Liver (tissue), 9 donors: ENCODE data around the gene TRIM9. TPM values are rescaled to one million over a fixed set of nuclear protein-coding genes. Genes with fewer than 3 reads are reported as not detected.

Experiments
- DNase-seq: peaks from one replicate; pipeline ENCODE4 v3.0.0-alpha.2; 2017; ENCODE audit warnings: low spot score
- H3K27ac ChIP-seq, 2 donors: one replicate each; pipeline ENCODE4 v1.7.0; 2013; ENCODE audit warnings: inconsistent platforms in 2 of 2, low read length in 2 of 2, control low read depth in 1 of 2, low read depth in 1 of 2, mild to moderate bottlenecking in 1 of 2
- H3K27me3 ChIP-seq, 4 donors: one replicate each; pipeline versions ENCODE4 v1.6.1 to v1.7.0; 2013; ENCODE audit warnings: low read length in 3 of 4, inconsistent platforms in 1 of 4, mild to moderate bottlenecking in 1 of 4, moderate library complexity in 1 of 4; ENCODE audit not compliant: control insufficient read depth in 4 of 4, insufficient read depth in 4 of 4
- H3K36me3 ChIP-seq, 4 donors: one replicate each; pipeline versions ENCODE4 v1.6.1 to v1.7.0; 2013; ENCODE audit warnings: low read length in 3 of 4, mild to moderate bottlenecking in 3 of 4, low read depth in 1 of 4, moderate library complexity in 1 of 4; ENCODE audit not compliant: control insufficient read depth in 4 of 4, insufficient read depth in 3 of 4
- H3K4me1 ChIP-seq, 4 donors: one replicate each; pipeline versions ENCODE4 v1.6.1 to v1.7.0; 2013; ENCODE audit warnings: low read length in 3 of 4, mild to moderate bottlenecking in 3 of 4, moderate library complexity in 1 of 4; ENCODE audit not compliant: control insufficient read depth in 4 of 4, insufficient read depth in 4 of 4
- H3K4me3 ChIP-seq, 3 donors: one replicate each; pipeline versions ENCODE4 v1.6.1 to v1.7.0; 2013; ENCODE audit warnings: low read length in 3 of 3, control low read depth in 1 of 3, low read depth in 1 of 3, mild to moderate bottlenecking in 1 of 3
- H3K9ac ChIP-seq, 2 donors: one replicate each; pipeline ENCODE4 v1.7.0; 2013; ENCODE audit warnings: low read length in 2 of 2, mild to moderate bottlenecking in 2 of 2, moderate library complexity in 2 of 2, control low read depth in 1 of 2, low read depth in 1 of 2
- H3K9me3 ChIP-seq, 4 donors: one replicate each; pipeline versions ENCODE4 v1.6.1 to v1.7.0; 2013; ENCODE audit warnings: low read length in 3 of 4; ENCODE audit not compliant: control insufficient read depth in 4 of 4
- ATF3 ChIP-seq: IDR thresholded peaks from 2 replicates; pipeline ENCODE4 v1.6.1; 2016; ENCODE audit warnings: antibody characterized with exemption
- CTCF ChIP-seq: fragments of 150-350 bp; IDR thresholded peaks from 2 replicates; pipeline ENCODE4 v1.5.1; 2017; ENCODE audit warnings: improper control_type of control experiment, low read depth, low read length; ENCODE audit not compliant: missing input control
- EGR1 ChIP-seq, 2 donors: IDR thresholded peaks; 2 replicates each; pipeline ENCODE4 v1.6.1; 2016 to 2018; ENCODE audit warnings: antibody characterized with exemption in 2 of 2, low read depth in 2 of 2
- FOXA1 ChIP-seq: IDR thresholded peaks from 2 replicates; pipeline ENCODE4 v1.6.1; 2016; ENCODE audit warnings: antibody characterized with exemption
- FOXA2 ChIP-seq: IDR thresholded peaks from 2 replicates; pipeline ENCODE4 v1.6.1; 2016; ENCODE audit warnings: antibody characterized with exemption
- GABPA ChIP-seq, 2 donors: IDR thresholded peaks in 1 of 2; conservative IDR thresholded peaks in 1 of 2; 2 replicates each; pipeline ENCODE4 v1.6.1; 2016; ENCODE audit warnings: antibody characterized with exemption in 2 of 2, mild to moderate bottlenecking in 1 of 2, moderate library complexity in 1 of 2
- HNF4A ChIP-seq, 2 donors: conservative IDR thresholded peaks; 2 replicates each; pipeline ENCODE4 v1.6.1; 2016; ENCODE audit warnings: antibody characterized with exemption in 2 of 2, mild to moderate bottlenecking in 2 of 2
- HNF4G ChIP-seq: IDR thresholded peaks from 2 replicates; pipeline ENCODE4 v1.6.1; 2016; ENCODE audit warnings: antibody characterized with exemption
- JUND ChIP-seq, 2 donors: IDR thresholded peaks; 2 replicates each; pipeline ENCODE4 v1.6.1; 2016; ENCODE audit warnings: antibody characterized with exemption in 2 of 2
- MAX ChIP-seq: IDR thresholded peaks from 2 replicates; pipeline ENCODE4 v1.6.1; 2016; ENCODE audit warnings: antibody characterized with exemption
- NR2F2 ChIP-seq: IDR thresholded peaks from 2 replicates; pipeline ENCODE4 v1.6.1; 2016; ENCODE audit warnings: antibody characterized with exemption
- RAD21 ChIP-seq, 2 donors: IDR thresholded peaks; 2 replicates each; pipeline ENCODE4 v1.6.1; 2016; ENCODE audit warnings: antibody characterized with exemption in 2 of 2, mild to moderate bottlenecking in 2 of 2
- REST ChIP-seq: IDR thresholded peaks from 2 replicates; pipeline ENCODE4 v1.6.1; 2016; ENCODE audit warnings: antibody characterized with exemption, mild to moderate bottlenecking
- RXRA ChIP-seq, 2 donors: IDR thresholded peaks; 2 replicates each; pipeline ENCODE4 v1.6.1; 2017 to 2018; ENCODE audit warnings: antibody characterized with exemption in 2 of 2, mild to moderate bottlenecking in 1 of 2
- SP1 ChIP-seq: IDR thresholded peaks from 2 replicates; pipeline ENCODE4 v1.6.1; 2018; ENCODE audit warnings: antibody characterized with exemption, mild to moderate bottlenecking
- TAF1 ChIP-seq: conservative IDR thresholded peaks from 2 replicates; pipeline ENCODE4 v1.6.1; 2016; ENCODE audit warnings: antibody characterized with exemption, mild to moderate bottlenecking
- YY1 ChIP-seq: IDR thresholded peaks from 2 replicates; pipeline ENCODE4 v1.6.1; 2016; ENCODE audit warnings: antibody characterized with exemption, mild to moderate bottlenecking
- ZBTB33 ChIP-seq: IDR thresholded peaks from 2 replicates; pipeline ENCODE4 v1.6.1; 2016; ENCODE audit warnings: antibody characterized with exemption
- WGBS: extraction: QIAGEN DNeasy Blood & Tissue Kit; methylation state at CpG from one replicate; pipeline ENCODE4 v1.1.7; 2013; 5-methylcytosine and 5-hydroxymethylcytosine counted together
- polyA plus RNA-seq, 2 donors: library from polyadenylated mRNA; stranded (reverse) in 1 of 2; unstranded in 1 of 2; fragments of 200-250 nt in 1 of 2; fragments of >200 nt in 1 of 2; fragmentation: Nextera tagmentation in 1 of 2; extraction: Ambion mirVana in 1 of 2; gene quantifications; one replicate each; pipeline versions ENCODE4 v1.2.1 to v1.2.3, GENCODE V29; 2013 to 2015
- total RNA-seq, 2 donors: library from RNA; depleted of rRNA; stranded (reverse); fragments of >200 nt; gene quantifications; one replicate each; pipeline ENCODE4 v1.2.3, GENCODE V29; 2014
- donor health status: healthy.
- donor health status: healthy.
- donor health status: healthy.
- donor health status: healthy.
- donor health status: healthy.

TRIM9 gene
- total and polyA plus RNA-seq, 4 donors, result 0.09 to 1.6 (median 0.18) TPM

GRCh38 chr14:50936882-50937281 is 158.0 kb downstream of the TRIM9 start:
- WGBS, result 53% methylated on average over 2 of the region's 2 CpGs
- Histone ChIP-seq H3K27me3 (no peaks in the 10 kb centered on the region), H3K4me3 (no peak overlapping the region), H3K9ac (no peak overlapping the region), H3K9me3 (no peaks in the 10 kb centered on the region), H3K36me3 (peaks cover 4 to 20% (median 8%) of the 10 kb centered on the region in 4 donors), H3K4me1 (peaks cover 14 to 76% (median 74%) of the 10 kb centered on the region in 4 donors), H3K27ac (peak overlapping the region; percentile 48 to 75)
- no peak for DNase-seq
- TF ChIP-seq JUND (IDR thresholded peaks at IDR 0.05), result no peak
- no peak for TF ChIP-seq REST
- TF ChIP-seq ZBTB33, result no peak
- TF ChIP-seq NR2F2, result no peak
- TF ChIP-seq SP1, result no peak
- no peak for TF ChIP-seq FOXA2
- TF ChIP-seq TAF1, result no peak
- no peak for TF ChIP-seq RXRA (IDR thresholded peaks at IDR 0.05)

GRCh38 chr14:50936016-50936340 is 158.9 kb downstream of the TRIM9 start:
- no peak overlapping the region for H3K4me3 ChIP-seq
- WGBS, result 43% methylated on average over 2 of the region's 2 CpGs
- H3K9ac ChIP-seq, result no peak overlapping the region
- H3K27me3 ChIP-seq, result no peaks in the 10 kb centered on the region
- peak overlapping the region; percentile 75 to 81 for H3K27ac ChIP-seq
- no peak for TF ChIP-seq FOXA2
- TF ChIP-seq YY1, result no peak
- no peak for TF ChIP-seq HNF4A (conservative IDR thresholded peaks at IDR 0.05)
- no peak for TF ChIP-seq HNF4G
- TF ChIP-seq RAD21 (IDR thresholded peaks at IDR 0.05), result no peak
- no peak for TF ChIP-seq ATF3
- no peak for TF ChIP-seq EGR1 (IDR thresholded peaks at IDR 0.05; ENCODE audit: low read depth in 2 of 2)
- no peak for TF ChIP-seq ZBTB33
- TF ChIP-seq MAX, result no peak
- TF ChIP-seq CTCF, result no peak
- TF ChIP-seq REST, result no peak
- TF ChIP-seq TAF1, result no peak
- TF ChIP-seq RXRA (IDR thresholded peaks at IDR 0.05), result no peak
- TF ChIP-seq FOXA1, result no peak
- TF ChIP-seq JUND (IDR thresholded peaks at IDR 0.05), result no peak
- TF ChIP-seq SP1, result no peak
- TF ChIP-seq GABPA (IDR thresholded peaks at IDR 0.05 in 1 of 2, conservative IDR thresholded peaks at IDR 0.05 in 1 of 2), result no peak
- no peak for TF ChIP-seq NR2F2
- no peaks in the 10 kb centered on the region for H3K9me3 ChIP-seq
- peaks cover 2 to 24% (median 15%) of the 10 kb centered on the region in 4 donors for H3K36me3 ChIP-seq
- peaks cover 14 to 70% (median 68%) of the 10 kb centered on the region in 4 donors for H3K4me1 ChIP-seq
- no peak for DNase-seq
